GOT3 (cell line): Measurements from ENCODE around the gene NUP50.

Experiments
- DNase-seq: peaks from one replicate; lab custom pipeline; 2025; ENCODE audit warnings: mixed read lengths; lab: John Stamatoyannopoulos, UW

The NUP50 gene

DNA sequence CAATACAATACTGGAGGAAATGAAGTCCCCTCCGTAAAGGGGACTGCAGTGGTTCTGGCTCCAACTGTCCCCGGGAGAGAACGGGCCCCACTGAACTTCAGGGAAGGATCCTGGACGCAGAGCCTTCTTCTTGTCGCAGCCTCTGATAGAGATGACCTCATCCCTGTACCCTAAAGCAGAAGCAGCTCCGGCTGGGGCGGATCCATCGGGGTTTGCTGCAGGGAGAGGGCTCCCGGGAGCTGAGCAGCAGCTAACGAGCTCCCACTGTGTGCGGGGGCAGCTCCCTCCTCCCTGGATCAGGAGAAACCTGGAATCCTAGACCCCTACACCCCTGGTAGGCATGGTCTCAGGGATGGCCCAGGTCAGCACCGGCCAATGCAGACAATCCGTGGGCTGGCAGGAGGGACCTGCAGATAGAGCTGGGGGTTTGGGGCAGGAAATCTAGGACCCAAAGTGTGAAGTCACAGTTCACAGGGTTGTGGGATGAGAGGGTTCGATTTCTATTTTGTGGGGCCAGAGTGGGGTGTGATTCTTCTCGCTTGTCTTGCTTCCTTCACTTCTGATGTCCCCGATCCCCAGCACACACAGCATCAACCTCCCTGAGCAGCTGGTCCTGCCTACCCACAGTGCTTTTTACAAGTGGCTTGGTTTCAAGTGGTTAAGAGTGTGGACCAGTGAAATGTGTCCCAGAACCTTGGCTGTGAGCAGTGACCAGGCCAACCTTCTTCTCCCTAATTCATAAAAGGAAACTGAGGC is 64.1 kb downstream of the NUP50 start:
- no peak for DNase-seq

DNA sequence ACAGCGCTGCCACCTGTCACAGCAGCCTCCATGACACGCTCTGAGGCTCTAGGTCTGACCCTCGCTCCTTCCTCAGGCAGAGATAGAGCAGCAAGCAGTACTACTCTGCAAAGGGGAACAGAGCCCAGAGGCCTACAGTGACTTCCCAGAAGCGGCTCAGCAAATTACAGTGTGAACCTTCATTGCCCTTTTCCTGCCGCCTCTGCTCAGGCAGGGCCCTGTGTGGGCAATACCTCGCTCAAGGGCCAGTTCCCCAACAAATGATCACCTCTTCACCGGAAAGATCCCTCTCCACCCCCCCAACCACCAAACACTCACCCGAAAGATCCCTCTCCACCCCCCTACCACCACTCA is 64.7 kb downstream of the NUP50 start:
- no peak for DNase-seq

DNA sequence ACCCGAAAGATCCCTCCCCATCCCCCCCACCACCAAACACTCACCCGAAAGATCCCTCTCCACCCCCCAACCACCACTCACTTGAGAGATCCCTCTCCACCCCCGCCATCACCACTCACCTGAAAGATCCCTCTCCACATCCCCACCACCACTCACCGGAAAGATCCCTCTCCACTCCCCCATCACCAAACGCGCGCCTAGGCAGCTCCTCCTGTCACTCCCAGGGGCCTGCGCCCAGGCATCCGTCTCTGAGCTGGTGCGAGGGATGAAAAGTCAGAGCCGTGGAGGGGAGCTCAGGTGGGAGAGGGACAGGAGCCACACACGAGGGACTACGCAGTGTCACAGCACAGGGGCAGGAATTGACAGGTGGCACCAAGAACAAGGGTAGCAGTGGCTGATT is 65.5 kb downstream of the NUP50 start:
- DNase-seq, result no peak

DNA sequence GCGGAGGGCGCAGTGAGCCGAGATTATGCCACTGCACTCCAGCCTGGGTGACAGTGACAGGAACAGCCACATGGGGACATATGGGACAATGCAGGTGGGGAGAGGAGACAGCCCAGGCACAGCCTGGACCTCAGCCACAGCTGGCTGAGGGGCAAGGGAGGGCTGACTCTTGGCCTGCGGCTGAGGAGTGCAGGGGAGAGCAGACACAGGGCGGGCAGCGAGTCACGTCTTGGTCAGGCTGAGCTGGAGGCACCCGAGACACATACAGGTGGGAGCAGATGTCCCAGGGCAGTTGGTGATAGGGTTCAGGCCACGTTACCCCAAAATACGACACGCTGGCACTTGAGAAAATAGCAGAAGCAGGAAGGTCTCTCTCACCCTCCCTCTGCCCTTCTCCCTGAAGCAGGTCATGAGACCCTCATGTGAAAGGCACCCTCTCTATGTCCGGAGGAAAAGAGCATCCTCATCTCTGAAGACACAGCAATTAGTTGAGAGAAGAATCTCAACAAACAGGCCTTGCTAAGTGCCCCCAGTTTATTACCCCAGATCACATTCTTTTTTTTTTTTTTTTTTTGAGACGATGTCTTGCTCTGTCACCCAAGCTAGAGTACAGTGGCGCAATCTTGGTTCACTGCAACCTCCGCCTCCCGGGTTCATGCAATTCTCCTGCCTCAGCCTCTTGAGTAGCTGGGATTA is 66.4 kb downstream of the NUP50 start:
- no peak for DNase-seq

DNA sequence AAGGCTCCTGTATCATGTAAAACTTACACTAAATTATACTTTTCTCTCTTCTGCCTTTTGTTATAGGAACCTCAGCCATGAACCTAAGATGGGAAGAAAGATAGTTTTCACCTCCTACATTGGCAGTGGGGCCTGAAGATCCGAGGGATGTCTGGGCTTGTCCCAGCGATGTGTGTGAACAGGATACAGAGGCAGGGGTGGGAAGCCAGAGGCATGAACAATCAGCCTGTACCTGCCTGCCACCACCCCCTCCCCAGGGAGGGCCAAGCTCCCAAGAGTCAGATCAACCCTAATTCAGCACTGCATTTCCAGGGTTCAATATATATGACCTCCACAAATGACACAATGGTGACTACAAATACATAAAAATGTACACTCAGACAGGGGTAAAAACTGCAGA is 67.6 kb downstream of the NUP50 start:
- no peak for DNase-seq

DNA sequence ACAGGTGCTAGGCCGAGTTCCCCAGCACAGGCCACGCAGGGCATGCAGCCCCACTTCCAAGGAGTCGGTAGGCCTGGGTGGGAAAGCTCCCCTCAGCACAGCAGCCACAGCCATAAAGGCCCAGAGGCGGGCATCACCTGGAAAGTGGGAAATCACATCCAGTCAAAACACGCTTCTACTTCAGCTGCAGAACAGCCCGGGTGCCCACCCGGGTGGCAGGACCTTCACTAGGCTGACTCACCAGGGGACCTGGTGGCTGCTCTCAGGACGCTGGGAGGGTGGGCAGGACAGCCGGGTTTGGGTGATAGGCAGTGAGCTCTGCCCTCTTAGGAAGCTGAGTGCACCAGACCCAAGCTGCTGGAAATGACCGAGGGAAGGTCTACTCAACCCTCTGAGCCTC is 69.7 kb downstream of the NUP50 start:
- no peak for DNase-seq

DNA sequence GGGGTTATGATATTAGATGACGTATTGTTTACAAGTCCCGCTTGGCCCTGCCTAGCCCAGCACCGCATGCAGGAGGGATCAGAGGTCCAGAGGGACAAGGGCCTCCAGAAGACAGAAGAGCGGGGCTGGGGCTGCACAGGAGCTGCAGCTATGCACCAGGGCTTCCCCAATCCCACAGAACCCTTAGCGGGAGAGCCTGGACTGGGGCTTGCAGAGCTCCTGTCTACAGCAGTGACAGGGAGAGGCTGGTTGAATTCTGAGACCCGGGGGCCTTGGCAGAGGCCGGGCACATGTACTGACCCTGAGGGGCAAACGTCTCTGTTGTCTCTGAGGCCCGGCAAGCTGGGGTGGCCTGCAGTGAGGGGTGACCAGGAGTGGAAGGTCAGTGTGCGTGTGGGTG is 70.1 kb downstream of the NUP50 start:
- DNase-seq, result no peak

DNA sequence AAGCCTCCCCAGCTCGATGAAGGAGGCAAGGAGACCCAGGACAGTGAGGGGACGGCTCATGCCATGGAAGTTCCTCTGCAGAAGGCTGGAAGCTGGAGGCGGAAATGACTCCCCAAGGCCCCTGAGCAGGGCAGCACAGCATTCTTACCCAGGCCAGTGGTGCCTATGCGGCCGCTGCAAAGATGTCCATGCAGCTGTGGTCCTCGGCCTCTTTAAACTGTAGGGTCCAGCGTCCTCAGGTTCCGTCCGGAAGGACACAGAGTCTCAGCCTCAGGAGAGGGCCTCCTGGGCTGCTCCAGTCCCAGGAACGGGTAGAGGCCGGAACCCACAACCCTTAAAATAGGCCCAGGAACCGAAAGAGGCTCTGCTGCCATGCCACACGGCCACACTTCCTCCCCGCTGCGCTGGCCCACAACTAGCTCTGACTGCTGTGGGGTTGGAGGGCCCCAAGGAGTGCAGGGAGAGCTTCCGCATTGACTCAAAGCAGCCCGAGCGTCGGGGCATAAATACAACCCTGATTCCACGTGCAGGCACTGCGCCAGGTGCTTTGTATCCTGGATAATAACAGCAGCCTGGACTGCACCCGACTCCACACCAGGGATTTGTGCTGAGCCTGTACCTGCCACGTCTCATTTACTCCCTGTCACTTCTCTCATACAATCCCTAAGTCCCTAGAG is 71.5 kb downstream of the NUP50 start:
- no peak for DNase-seq

DNA sequence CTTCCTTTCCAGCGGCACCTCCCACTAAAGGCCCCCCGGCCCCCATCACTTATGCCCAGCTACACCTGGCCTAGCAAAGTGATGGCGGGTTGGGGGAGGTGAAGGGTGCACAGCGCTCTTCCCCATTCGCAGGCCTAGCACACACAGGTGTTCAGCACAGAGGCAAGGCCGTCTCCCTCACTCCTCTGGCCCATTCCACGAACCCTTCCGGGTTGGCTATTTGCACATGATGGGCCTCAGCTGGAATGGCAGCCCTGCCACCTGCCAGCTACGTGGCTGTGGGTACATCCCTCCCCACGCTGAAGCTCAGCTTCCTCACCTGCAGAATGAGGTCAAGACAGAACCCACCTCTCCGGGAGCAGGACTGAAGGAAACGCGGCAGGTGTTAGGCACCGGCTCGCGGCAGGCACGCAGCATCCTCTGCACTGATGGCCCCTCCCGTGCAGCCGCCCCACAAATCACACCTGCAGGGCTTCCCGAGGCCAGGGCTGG is 72.2 kb downstream of the NUP50 start:
- no peak for DNase-seq

DNA sequence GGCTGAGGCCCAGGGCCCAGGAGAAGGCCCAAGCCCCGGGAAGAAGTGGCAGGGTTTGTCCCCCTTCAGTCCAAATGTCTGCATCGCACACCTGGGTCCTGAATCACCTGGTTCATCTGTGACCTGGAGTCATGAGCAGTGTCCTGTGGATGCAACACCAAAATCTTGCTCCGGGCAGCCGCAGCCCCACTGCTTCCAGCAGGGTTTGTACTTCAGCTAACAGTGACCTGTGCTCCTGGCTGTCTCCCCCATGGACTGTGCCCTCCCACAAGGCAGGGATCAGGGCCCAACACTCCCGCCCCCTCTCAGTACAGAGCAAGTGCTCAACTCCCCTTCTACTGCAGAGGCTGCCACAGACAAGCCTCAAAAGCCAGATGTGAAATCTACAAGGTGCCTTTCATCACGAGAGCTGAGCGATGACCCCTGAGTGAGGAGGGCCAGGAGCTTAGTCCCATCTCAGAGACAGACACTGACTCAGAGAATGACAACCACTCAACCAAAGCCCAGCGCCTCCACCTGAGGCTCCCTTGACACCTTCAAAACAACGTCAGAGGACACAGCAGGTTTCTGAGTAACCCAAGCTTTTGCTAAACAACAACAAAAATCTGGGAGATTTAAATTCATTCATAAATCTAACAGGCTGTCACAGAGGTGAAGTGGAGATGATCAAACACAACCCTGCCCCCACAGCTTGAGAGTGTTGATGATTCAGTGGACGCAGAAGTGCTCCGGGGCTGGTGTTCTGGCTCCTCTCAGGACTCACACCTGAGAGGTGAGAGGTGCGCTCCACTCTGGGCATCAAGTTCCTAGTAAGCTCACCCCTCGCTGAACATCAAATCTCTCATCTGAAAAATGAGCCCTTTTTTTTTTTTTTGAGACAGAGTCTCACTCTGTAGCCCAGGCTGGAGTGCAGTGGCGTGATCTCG is 73.6 kb downstream of the NUP50 start:
- no peak for DNase-seq
